Subcutaneous abdominal adipose tissue (tissue), 5 donors: ENCODE results near the gene CMBL.
"Not testable (repeated sequence)": the region's sequence is repeated elsewhere in the genome, so short reads cannot be mapped to it uniquely, and the experiment has no call there.

Experiments used
- H3K27ac ChIP-seq: one replicate; pipeline ENCODE4 v1.7.0; 2013; ENCODE audit warnings: low read depth, mild to moderate bottlenecking, inconsistent platforms, low read length, moderate library complexity
- H3K27me3 ChIP-seq, 5 donors: one replicate each; pipeline ENCODE4 v1.7.0; 2013; ENCODE audit warnings: low read length in 5 of 5, inconsistent platforms in 1 of 5; ENCODE audit not compliant: control insufficient read depth in 5 of 5, insufficient read depth in 4 of 5
- H3K36me3 ChIP-seq, 5 donors: one replicate each; pipeline ENCODE4 v1.7.0; 2013; ENCODE audit warnings: low read length in 5 of 5; ENCODE audit not compliant: control insufficient read depth in 5 of 5, insufficient read depth in 5 of 5
- H3K4me1 ChIP-seq, 5 donors: one replicate each; pipeline ENCODE4 v1.7.0; 2013; ENCODE audit warnings: low read length in 5 of 5, mild to moderate bottlenecking in 3 of 5, moderate library complexity in 1 of 5; ENCODE audit not compliant: control insufficient read depth in 5 of 5, insufficient read depth in 5 of 5
- H3K4me3 ChIP-seq, 5 donors: one replicate each; pipeline ENCODE4 v1.7.0; 2013; ENCODE audit warnings: low read length in 5 of 5, low read depth in 1 of 5
- H3K9ac ChIP-seq, 5 donors: one replicate each; pipeline ENCODE4 v1.7.0; 2013; ENCODE audit warnings: low read length in 5 of 5, mild to moderate bottlenecking in 4 of 5, moderate library complexity in 3 of 5
- H3K9me3 ChIP-seq, 5 donors: one replicate each; pipeline ENCODE4 v1.7.0; 2013; ENCODE audit warnings: low read length in 5 of 5; ENCODE audit not compliant: control insufficient read depth in 5 of 5
- donor health status: healthy.
- donor health status: healthy.
- donor health status: healthy.
- donor health status: healthy.
- donor health status: healthy.

The CMBL gene

DNA sequence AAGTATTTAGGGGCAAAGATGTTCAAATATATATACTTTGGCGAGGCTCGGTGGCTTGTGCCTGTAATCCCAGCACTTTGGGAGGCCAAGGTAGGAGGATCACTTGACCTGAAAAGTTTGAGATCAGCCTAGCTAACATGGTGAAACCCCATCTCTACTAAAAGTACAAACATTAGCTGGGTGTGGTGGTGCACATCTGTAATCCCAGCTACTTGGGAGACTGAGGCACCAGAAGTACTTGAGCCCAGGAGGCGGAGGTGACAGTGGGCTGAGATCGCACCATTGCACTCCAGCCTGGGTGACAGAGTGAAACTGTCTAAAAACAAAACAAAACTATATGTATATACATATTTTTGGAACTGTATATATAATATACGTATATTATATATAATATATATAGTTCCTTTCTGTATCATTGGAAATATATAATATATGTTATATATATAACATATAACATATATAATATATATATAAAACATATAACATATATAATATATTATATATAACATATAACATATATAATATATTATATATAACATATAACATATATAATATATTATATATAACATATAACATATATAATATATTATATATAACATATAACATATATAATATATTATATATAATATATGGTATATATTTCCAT is 36.9 kb upstream of the CMBL start:
- not testable (repeated sequence) for H3K4me3 ChIP-seq, H3K27me3 ChIP-seq, H3K9ac ChIP-seq, H3K27ac ChIP-seq, H3K36me3 ChIP-seq, H3K9me3 ChIP-seq, H3K4me1 ChIP-seq

DNA sequence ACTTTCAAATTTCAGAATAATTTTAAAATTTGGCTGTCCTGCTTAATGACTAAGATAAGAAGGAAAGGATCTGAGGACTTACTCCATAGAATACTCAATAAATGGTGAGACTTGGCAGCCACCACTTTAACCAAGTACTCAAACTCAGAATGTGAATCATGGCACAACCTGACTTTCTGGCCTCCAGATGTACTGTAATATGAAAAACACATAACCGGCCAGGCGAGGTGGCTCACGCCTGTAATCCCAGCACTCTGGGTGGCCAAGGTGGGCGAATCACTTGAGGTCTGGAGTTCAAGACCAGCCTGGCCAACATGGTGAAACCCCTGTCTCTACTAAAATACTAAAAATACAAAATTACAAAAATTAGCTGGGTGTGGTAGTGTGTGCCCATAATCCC is 35.8 kb upstream of the CMBL start:
- Histone ChIP-seq H3K36me3 (no peaks in the 10 kb centered on the region), H3K4me3 (no peak overlapping the region), H3K9me3 (peaks cover 0 to 4% (median 0%) of the 10 kb centered on the region in 5 donors), H3K27me3 (no peaks in the 10 kb centered on the region), H3K9ac (no peak overlapping the region), H3K4me1 (no peaks in the 10 kb centered on the region), H3K27ac (no peak overlapping the region)

DNA sequence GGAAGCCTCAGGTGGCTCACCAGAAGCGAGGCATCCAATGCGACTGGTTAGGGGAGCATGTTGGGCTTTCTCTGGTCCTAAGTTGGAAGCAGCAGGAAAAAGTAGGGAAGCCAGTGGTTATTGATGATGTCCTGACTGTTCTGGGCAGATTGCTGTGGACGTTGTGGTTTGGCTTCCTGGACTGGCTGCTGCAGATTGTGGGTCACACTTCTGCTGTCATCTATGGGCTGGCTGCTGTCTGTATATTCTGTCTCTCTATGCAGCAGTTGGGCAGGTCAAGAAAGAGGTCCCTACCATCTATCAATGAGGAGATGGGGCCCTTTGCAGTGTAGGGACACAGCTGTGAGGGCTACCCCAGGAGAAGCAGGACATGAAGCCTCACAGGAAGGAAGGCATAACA is 32.3 kb upstream of the CMBL start:
- H3K4me1 ChIP-seq: peaks cover 0 to 4% (median 0%) of the 10 kb centered on the region in 5 donors
- H3K27me3 ChIP-seq: peaks cover 0 to 3% (median 0%) of the 10 kb centered on the region in 5 donors
- H3K27ac ChIP-seq: no peak overlapping the region
- H3K9ac ChIP-seq: no peak overlapping the region
- H3K4me3 ChIP-seq: no peak overlapping the region
- no peaks in the 10 kb centered on the region for H3K36me3 ChIP-seq
- peaks cover 0 to 4% (median 0%) of the 10 kb centered on the region in 5 donors for H3K9me3 ChIP-seq

DNA sequence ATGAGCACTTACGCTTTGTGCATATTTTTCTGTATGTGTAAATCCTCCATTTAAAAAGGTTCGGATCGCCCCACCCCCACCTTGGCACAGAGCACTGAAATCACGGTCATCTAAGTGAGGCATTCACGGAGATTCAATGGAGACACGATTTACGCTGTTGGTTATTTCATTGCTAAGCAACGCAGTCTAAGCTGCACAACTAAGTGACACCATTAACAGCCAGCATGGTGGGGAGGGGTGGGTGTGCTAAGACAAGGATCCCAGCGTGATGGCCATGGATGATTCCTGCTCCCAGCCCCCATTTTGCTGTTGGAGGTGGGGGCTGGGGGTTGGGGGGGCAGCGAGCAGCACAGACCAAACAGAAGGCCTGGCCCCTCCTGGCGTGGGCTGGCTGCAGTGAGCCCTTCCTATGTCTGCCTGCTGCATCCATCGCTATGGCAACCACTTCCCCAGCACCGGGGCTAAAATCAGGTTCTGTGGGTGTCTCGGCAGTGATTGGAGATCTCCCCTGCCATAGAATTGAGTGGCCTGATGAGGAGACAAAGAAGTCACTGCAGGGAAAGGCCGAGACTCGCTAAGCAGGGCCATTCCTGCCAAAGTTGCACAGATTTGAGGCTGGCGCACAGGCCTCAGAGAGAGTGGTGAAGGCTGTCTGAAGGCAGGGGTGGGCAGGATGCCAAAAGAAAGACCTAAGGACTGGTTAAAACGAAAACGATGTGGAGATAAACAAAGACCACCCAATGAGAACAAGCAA is 31.5 kb upstream of the CMBL start:
- no peak overlapping the region for H3K4me3 ChIP-seq
- H3K9ac ChIP-seq: no peak overlapping the region

DNA sequence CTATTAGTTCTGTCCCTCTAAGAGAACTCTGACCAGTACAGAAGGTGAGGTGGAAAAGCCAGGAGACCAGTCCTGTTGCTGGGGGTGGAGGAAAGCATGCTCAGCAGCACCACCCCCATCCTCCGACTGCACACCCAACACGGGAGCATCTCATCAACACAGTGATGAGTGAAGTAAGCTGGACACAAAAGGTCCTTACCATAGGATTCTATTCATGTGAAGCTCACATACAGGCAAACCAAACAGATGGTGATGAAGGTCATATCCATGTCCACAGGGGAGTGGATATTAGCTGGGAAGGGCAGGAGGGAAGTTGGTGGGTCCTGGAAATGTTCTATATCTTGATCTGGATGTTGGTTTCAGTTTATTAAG is 31.0 kb upstream of the CMBL start:
- Histone ChIP-seq H3K36me3 (no peaks in the 10 kb centered on the region), H3K9me3 (peaks cover 0 to 4% (median 0%) of the 10 kb centered on the region in 5 donors), H3K9ac (no peak overlapping the region), H3K4me1 (peaks cover 0 to 10% (median 4%) of the 10 kb centered on the region in 5 donors), H3K27me3 (peaks cover 0 to 3% (median 0%) of the 10 kb centered on the region in 5 donors), H3K4me3 (no peak overlapping the region), H3K27ac (no peak overlapping the region)

More for the DNA sequence above, 31.5 kb upstream of the CMBL start:
- peaks cover 0 to 4% (median 0%) of the 10 kb centered on the region in 5 donors for H3K9me3 ChIP-seq
- H3K4me1 ChIP-seq: peaks cover 0 to 5% (median 0%) of the 10 kb centered on the region in 5 donors
- no peaks in the 10 kb centered on the region for H3K36me3 ChIP-seq
- peaks cover 0 to 3% (median 0%) of the 10 kb centered on the region in 5 donors for H3K27me3 ChIP-seq
- no peak overlapping the region for H3K27ac ChIP-seq

DNA sequence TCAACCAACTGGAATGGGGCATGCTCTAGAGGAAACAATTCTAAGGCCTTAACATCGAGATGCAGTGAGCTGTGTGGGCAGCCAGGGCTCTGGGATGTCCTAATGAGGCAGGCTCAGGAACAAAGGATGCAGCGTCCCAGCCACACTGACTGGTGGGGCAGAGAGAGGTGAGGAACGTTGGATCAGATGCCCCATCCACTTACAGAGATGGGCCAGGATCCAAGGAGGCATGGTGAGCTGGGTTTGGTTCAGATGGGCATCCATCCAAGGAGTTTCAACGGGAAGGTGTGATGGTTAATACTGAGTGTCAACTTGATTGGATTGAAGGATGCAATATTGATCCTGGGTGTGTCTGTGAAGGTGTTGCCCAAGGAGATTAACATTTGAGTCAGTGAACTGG is 30.3 kb upstream of the CMBL start:
- Histone ChIP-seq H3K9ac (no peak overlapping the region), H3K9me3 (peaks cover 0 to 3% (median 0%) of the 10 kb centered on the region in 5 donors), H3K36me3 (no peaks in the 10 kb centered on the region), H3K4me1 (peaks cover 0 to 17% (median 11%) of the 10 kb centered on the region in 5 donors), H3K27me3 (peaks cover 0 to 3% (median 0%) of the 10 kb centered on the region in 5 donors), H3K4me3 (no peak overlapping the region), H3K27ac (no peak overlapping the region)

DNA sequence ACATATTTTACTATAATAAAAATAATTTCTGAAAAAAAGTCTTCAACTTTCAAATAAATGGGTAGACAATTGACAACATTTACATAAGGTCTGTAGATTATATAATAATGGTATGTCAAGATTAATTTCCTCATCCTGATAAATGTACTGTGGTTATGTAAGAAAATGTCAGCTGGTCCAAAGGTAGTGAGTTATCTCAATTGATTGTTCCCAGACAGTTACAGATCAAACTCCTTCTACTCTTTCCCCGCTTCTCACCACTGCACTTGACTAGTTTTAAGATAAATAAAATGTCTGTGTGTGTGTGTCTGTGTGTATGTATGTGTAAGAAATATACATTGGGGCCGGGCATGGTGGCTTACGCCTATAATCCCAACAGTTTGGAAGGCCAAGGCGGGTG is 29.4 kb upstream of the CMBL start:
- peaks cover 0 to 3% (median 0%) of the 10 kb centered on the region in 5 donors for H3K27me3 ChIP-seq
- H3K9ac ChIP-seq: no peak overlapping the region
- H3K4me3 ChIP-seq: no peak overlapping the region
- no peaks in the 10 kb centered on the region for H3K9me3 ChIP-seq
- H3K27ac ChIP-seq: no peak overlapping the region
- no peaks in the 10 kb centered on the region for H3K36me3 ChIP-seq
- peaks cover 0 to 24% (median 17%) of the 10 kb centered on the region in 5 donors for H3K4me1 ChIP-seq

DNA sequence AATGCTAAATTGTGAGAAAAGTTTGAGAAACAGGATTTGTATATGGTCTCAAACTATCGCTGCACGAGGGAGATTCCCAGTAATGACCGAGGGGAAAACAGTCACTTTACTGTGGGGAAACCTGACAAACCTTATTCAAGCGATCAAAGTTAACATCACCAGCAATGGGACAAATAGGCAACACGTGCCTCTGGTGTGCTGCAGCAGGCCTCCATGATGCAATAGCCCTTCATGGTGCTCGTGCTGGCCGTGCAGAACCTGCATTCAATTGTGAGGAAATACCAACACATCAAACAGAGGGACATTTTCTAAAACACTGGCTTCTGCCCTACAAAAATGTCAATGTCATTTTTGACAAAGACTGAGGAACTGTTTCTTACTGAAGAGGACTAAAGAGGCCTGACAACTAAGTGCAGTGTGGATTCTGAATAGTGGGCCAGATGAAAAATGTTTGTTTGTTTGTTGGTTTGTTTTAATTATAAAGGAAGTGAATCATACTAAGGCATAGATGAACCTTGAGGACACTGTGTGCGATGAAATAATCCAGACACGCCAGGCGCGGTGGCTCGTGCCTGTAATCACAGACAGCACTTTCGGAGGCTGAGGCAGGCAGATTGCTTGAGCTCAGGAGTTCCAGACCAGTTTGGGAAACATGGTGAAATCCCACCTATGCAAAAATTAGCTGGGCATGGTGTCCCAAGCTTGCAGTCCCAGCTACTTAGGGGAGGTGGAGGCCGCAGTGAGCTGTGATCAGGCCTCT is 28.2 kb upstream of the CMBL start:
- Histone ChIP-seq H3K9me3 (no peaks in the 10 kb centered on the region), H3K9ac (peak overlapping the region in 1 of 5 donors; percentile 35), H3K27ac (no peak overlapping the region), H3K27me3 (peaks cover 0 to 3% (median 0%) of the 10 kb centered on the region in 5 donors), H3K4me1 (peaks cover 5 to 36% (median 29%) of the 10 kb centered on the region in 5 donors), H3K4me3 (no peak overlapping the region), H3K36me3 (no peaks in the 10 kb centered on the region)

DNA sequence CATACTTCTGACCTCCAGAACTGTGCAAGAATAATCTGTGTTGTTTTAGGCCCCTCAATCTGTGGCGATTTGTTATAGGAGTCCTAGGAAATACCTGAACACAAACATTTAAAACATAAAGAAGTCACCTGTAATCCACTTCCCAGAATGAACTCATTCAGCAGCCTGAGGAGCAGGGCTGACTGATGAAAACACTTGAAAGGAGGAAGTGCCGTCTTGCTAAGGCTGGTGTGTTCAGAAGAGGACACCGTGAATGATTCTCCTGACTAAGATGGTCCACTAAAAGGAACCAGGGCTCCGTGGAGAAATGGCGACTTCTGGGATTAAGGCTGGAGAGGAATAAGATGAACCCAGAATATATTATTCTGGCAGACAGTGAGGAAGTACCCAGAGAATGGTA is 27.1 kb upstream of the CMBL start:
- H3K27ac ChIP-seq: no peak overlapping the region
- H3K36me3 ChIP-seq: no peaks in the 10 kb centered on the region
- H3K9me3 ChIP-seq: no peaks in the 10 kb centered on the region
- peaks cover 0 to 3% (median 0%) of the 10 kb centered on the region in 5 donors for H3K27me3 ChIP-seq
- H3K4me1 ChIP-seq: peaks cover 13 to 46% (median 39%) of the 10 kb centered on the region in 5 donors
- H3K4me3 ChIP-seq: no peak overlapping the region
- H3K9ac ChIP-seq: no peak overlapping the region
